HG03025 (cell line): ENCODE results near the gene PRR30.

Experiments used
- ATAC-seq: cut with Tn5 transposase; IDR thresholded peaks from one replicate; pipeline ENCODE4 v1.9.1; 2021; ENCODE audit warnings: mild to moderate bottlenecking, moderate library complexity; ENCODE audit not compliant: unreplicated experiment, low FRiP score

The PRR30 gene

GRCh38 chr2:27100036-27100435, 39.2 kb downstream of the PRR30 start:
- no peak for ATAC-seq

GRCh38 chr2:27099334-27099955, 39.8 kb downstream of the PRR30 start:
- no peak for ATAC-seq

DNA sequence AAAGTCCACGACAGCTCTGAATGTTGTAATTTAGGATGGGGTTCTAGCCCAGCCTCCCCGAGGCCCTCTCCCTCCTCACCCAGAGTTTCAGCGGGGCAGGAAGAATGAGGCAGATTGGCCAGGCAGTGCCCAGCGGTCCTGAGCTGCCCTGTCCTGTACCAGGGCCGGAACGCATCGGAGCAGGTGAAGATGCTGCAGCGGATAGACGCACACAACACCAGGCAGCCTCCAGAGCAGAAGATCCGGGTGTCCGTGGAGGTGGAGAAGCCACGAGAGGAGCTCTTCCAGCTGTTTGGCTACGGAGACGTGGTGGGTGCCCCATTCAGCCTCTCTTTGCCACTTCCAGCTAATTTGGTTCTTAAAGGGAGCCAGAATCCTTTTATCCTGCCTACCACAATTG, 41.9 kb downstream of the PRR30 start:
- no peak for ATAC-seq

GRCh38 chr2:27096748-27097297, 42.4 kb downstream of the PRR30 start:
- ATAC-seq, result no peak

DNA sequence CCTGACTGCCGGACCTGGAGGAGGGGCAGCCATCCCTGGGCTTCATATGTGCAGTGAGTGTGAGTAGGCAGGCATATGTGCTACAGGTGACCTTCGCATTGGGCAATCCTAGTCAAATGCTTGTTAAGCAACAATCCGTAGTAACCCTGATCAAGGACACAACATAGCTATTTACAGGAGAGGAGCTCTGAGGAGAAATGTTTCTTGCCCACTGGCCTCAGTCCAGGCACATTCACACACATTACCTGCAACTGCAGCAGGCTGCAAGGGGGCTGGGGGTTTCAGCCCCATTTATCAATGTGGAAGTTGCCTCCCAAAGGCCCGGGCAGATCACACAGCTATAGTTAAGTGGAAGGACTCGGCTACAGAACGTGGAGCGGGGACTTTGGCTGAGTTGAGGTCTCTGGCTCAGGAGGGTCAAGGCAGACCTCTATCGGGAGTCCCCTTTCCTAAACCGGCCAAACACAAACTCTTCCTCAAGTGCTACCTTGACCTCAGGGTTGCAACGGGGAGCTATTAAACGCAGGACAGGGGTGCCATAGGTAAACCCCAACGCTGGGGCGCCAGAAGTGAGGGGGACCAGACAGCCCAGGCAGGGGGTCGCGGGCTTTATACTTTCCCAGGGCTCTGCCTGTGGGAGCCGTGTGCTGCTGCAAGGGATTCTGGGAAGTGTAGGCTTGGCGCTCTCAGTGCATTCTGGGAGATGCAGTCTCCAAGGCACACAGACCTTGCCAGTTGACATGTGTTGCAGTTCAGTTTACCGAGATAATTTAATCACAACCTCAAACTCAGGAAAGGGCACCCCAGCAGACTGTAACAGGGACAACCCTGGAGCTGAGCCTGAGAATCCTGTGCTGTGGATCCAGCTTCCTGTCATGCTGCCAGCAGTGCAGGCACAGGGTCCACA, 43.2 kb downstream of the PRR30 start:
- no peak for ATAC-seq

GRCh38 chr2:27095427-27095744, 43.8 kb downstream of the PRR30 start:
- no peak for ATAC-seq

DNA sequence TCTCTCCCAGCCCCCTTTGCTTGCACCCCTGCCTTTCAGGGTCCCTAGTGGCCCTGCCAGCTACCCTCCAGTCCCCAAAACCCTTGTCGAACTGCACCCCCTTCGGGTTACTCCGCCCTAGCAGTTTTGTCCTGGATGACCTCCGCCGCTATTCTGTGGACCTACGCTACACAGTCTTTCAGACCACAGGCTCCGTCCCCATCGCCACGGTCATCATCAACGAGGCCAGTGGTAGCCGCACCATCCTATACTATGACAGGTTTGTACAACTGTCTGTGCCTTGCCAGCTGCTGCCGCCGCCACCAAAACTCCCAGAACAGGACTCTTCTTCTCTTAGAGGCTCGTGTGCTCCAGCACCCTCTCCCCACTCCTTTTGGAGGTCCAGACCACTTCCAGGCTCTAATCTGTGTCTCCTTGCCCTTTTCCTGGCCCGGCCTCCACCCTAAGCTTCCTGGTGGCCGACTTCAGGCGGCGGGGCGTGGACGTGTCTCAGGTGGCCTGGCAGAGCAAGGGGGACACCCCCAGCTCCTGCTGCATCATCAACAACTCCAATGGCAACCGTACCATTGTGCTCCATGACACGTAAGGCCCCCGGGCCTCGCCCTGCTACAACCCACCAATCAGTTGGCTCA, 44.7 kb downstream of the PRR30 start:
- ATAC-seq, result no peak

- no peak for ATAC-seq
Measured at GRCh38 chr2:27093430-27094352, 45.5 kb downstream of the PRR30 start.

DNA sequence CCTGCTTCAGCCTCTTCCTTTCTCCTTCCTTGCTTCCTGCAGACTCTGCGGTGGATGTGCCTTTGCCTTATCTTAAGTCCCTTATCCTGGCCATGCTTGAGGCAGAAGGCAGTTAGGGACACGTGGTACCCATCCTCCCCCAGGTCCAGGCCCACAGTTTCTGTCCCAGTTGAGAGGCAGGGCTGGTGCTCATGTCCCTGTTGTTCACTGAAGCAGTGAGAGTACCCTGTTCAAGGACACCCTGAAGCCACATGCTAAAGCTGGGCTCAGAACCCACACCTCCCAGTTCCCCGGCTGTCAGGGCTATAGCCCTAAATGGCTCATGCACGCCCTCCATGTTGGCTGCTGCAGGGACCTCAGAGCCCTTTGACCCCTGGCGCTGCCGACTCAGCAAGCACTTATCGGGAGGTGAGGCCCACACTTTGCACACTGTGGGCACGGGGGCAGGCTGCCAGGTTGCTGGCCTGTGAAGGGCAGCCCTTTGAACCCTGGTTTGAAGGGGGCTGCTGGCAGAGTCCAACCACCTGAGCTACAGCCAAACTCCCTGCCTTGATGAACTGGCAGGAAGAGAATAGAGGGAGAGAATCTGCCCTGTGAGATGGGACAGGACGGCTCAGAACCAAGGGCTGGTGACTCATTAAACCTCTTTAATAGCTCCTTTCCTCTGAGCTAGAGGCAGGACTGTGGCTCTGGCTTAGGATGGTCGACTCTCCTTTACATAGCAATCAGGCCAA, 46.3 kb downstream of the PRR30 start:
- no peak for ATAC-seq

DNA sequence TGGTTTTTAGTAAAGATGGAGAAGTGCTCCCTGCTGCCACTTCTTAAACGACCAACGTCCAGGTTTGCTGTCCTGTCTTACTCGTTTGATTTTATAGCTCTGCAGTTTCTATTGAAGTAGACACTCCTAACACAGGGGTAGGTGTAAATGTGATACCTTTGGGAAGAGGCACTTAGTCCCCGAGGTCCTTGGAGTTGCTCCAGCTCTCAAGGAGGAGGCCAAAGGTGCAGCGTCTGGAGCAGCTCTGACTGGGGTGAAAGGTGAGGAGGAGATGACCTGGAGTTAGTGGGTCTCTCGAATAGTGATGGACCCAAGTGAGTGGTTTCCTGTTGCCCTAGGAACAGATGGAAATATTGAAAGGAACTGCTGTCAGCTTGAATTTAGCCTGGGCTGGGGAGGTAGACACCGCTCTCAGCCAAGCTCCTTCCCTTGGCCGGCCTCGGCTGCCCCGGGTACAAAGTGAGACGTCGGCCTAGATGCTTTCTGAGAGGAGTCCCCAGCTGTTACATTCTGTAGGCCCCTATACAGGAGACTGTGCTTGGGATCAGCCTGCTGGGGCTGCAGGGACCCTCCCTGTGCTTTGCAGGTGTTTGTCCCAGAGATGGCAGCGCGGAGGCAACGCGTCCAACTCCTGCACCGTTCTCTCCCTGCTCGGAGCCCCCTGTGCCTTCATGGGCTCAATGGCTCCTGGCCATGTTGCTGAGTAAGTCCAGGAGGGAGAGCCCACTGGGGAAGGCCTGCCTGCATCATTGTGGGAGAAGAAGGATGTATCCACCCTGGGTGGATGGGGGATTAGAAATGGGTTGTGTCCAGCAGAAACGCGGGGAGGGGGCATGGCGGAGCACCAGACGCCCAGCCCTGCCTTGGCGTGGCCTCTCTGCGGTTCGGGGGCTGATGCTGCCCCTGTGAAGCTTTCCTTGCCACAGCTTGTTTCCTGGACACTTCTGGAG, 47.2 kb downstream of the PRR30 start:
- ATAC-seq, result no peak

- ATAC-seq, result no peak
Measured at GRCh38 chr2:27089111-27089954, 49.9 kb downstream of the PRR30 start.

GRCh38 chr2:27088634-27089033, 50.6 kb downstream of the PRR30 start:
- no peak for ATAC-seq

DNA sequence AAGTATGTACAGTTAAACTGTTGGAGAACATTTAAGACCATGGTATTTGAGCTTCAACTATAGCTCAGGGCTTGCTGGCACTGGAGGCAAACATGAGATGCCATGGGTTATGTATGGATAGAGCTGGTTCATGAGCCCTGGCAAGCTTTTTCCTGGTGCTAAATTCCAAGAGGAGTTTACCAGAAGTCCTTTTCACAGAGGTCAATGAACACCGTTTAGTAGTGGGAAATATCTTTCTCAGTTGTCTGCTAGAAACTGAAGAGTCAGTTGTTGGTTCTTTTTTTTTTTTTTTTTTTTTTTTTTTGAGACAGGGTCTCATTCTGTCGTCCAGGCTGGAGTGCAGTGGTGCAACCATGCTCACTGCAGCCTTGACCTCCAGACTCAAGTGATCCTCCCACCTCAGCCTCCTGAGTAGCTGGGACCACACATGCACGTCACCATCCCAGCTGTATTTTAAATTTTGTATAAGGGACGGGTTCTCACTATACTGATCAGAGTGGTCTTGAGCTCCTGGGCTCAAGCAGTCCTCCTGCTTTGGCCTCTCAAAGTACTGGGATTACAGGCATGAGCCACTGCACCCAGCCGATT, 51.3 kb downstream of the PRR30 start:
- ATAC-seq, result no peak
